ENCODE results near the gene RAB4B. TPM values are rescaled to one million over a fixed set of nuclear protein-coding genes. Genes with fewer than 3 reads are reported as not detected.

The RAB4B gene
- total and polyA plus RNA-seq, 2 of the 13 experiments (the other 11 are each of a cell fraction or from before 2014, with no cell fraction given) = 3.3 to 5.4 TPM

DNA sequence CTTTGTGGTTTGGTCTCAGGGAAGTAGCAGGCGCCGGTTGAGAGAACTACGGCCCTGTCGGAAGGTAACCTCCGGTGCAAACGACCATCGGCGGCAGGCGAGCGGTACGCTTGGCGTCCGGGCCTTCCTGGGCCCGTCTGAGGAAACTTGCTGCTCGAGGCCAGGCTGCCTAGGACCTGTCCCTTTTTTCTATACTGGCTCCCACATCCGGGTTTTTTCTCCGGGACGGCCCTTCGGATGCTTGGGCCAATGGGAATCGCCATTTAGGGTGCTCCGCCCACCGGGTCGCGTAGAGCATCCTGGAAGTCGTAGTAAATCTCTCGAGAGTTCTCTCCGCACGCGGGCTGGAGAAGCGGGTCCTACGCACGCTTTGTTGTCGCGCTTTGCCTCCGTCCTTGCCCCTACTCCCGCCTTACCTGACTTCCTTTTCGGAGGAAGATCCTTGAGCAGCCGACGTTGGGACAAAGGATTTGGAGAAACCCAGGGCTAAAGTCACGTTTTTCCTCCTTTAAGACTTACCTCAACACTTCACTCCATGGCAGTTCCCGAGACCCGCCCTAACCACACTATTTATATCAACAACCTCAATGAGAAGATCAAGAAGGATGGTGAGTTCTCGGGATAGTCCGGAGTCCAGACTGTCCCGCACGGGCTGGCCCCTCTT lies 27.0 kb upstream of the RAB4B start, which contains the start of gene SNRPA:
Gene SNRPA, plus strand, starts transcription at position 330 of the 664 bp plus-strand sequence. Its CDS starts 206 bp downstream, at position 536.
- H3K27me3 ChIP-seq (ENCODE audit: control insufficient read depth in 1 of 2, insufficient read depth in 2 of 2, low read length in 2 of 2) = no peaks in the 10 kb centered on the region; a peak in 1 of 5 replicates
- peaks cover 68% of the 10 kb centered on the region for H3K4me1 ChIP-seq (ENCODE audit: insufficient read depth, low read length)
- DNase-seq (ENCODE audit: low spot score) (peak; percentile 97), ATAC-seq (peak; percentile 85), FAIRE-seq (no peak)
- CTCF ChIA-PET (ENCODE audit: low intra/inter-chr PET ratio, low total read pairs) = no interaction called here
- intact Hi-C loops (cut with micrococcal nuclease; ENCODE audit: unreplicated experiment) = loop anchor here (1.0 to 2.0 kb wide), 2 partner anchors 32 to 47 kb away; no protein-coding TSS in a partner anchor
- H3K27ac ChIP-seq (ENCODE audit: extremely low read length, insufficient read depth, low read length) = peak within 1 kb of the TSS; percentile 95
- H3K4me2 ChIP-seq (ENCODE audit: low read depth, low read length) = peak within 1 kb of the TSS; percentile 99
- no peak within 1 kb of the TSS for H2AFZ ChIP-seq (ENCODE audit: low read length)
- H3K4me3 ChIP-seq (replicated peaks in 1 of 3; ENCODE audit: insufficient read depth in 1 of 3, low read depth in 2 of 3, low read length in 3 of 3) = peak within 1 kb of the TSS; percentile 73 to 89 (median 74)
- under 1% methylated on average over 19 of the region's 46 CpGs for WGBS (ENCODE audit: low lambda C conversion rate)
- no peaks in the 10 kb centered on the region for H3K9me3 ChIP-seq (ENCODE audit: low read length)
- H3K9ac ChIP-seq (ENCODE audit: insufficient read depth, low read depth, low read length) = peak within 1 kb of the TSS; percentile 96
- peaks cover 55% of the 10 kb centered on the region for H3K79me2 ChIP-seq (ENCODE audit: insufficient read depth, low read length)
- peaks cover 22% of the 10 kb centered on the region for H4K20me1 ChIP-seq (ENCODE audit: insufficient read depth, low read length)
- POLR2A ChIA-PET = interaction anchor here (0.7 to 7.8 kb wide), 30 partner anchors 9 to 1531 kb away, joined by 3 to 90 read pairs (median 5); partner anchors contain the start of genes COQ8B, EGLN2, ITPKC and MIA
- peaks cover under 1 to 8% of the 10 kb centered on the region in 2 experiments; a peak in 4 of 5 replicates for H3K36me3 ChIP-seq (replicated peaks in 1 of 2; ENCODE audit: control insufficient read depth in 1 of 2, insufficient read depth in 2 of 2, low read length in 2 of 2)
- in situ Hi-C loops (cut with HindIII; ENCODE audit: extremely low pct_ligation_motif_present, low pct_unique_long_range_greater_than_20kb) = loop anchor here (5.0 kb wide), 2 partner anchors 34 to 56 kb away; partner anchors contain the start of genes COQ8B and ITPKC
- BruUV-seq (replicated peaks) = no TSS peak
- TF ChIP-seq, protein P1, sequence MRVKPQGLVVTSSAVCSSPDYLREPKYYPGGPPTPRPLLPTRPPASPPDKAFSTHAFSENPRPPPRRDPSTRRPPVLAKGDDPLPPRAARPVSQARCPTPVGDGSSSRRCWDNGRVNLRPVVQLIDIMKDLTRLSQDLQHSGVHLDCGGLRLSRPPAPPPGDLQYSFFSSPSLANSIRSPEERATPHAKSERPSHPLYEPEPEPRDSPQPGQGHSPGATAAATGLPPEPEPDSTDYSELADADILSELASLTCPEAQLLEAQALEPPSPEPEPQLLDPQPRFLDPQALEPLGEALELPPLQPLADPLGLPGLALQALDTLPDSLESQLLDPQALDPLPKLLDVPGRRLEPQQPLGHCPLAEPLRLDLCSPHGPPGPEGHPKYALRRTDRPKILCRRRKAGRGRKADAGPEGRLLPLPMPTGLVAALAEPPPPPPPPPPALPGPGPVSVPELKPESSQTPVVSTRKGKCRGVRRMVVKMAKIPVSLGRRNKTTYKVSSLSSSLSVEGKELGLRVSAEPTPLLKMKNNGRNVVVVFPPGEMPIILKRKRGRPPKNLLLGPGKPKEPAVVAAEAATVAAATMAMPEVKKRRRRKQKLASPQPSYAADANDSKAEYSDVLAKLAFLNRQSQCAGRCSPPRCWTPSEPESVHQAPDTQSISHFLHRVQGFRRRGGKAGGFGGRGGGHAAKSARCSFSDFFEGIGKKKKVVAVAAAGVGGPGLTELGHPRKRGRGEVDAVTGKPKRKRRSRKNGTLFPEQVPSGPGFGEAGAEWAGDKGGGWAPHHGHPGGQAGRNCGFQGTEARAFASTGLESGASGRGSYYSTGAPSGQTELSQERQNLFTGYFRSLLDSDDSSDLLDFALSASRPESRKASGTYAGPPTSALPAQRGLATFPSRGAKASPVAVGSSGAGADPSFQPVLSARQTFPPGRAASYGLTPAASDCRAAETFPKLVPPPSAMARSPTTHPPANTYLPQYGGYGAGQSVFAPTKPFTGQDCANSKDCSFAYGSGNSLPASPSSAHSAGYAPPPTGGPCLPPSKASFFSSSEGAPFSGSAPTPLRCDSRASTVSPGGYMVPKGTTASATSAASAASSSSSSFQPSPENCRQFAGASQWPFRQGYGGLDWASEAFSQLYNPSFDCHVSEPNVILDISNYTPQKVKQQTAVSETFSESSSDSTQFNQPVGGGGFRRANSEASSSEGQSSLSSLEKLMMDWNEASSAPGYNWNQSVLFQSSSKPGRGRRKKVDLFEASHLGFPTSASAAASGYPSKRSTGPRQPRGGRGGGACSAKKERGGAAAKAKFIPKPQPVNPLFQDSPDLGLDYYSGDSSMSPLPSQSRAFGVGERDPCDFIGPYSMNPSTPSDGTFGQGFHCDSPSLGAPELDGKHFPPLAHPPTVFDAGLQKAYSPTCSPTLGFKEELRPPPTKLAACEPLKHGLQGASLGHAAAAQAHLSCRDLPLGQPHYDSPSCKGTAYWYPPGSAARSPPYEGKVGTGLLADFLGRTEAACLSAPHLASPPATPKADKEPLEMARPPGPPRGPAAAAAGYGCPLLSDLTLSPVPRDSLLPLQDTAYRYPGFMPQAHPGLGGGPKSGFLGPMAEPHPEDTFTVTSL (CRISPR knock-in tag; IDR thresholded peaks at IDR 0.05; ENCODE audit: borderline replicate concordance) = no peak
- TF ChIP-seq ZNF260 (CRISPR knock-in tag; IDR thresholded peaks at IDR 0.05; ENCODE audit: borderline replicate concordance, low read depth) = no peak
- TF ChIP-seq AHR (CRISPR knock-in tag; IDR thresholded peaks at IDR 0.05) = peak; percentile 40; the same call in 1 of the 2 replicates
- TF ChIP-seq AGO2 (optimal IDR thresholded peaks at IDR 0.05; ENCODE audit: low read depth, low read length) = peak; percentile 47
- TF ChIP-seq SNRNP70 (IDR thresholded peaks at IDR 0.05; ENCODE audit: low read depth, low read length) = no peak
- no peak for TF ChIP-seq KLF13 (CRISPR knock-in tag; IDR thresholded peaks at IDR 0.05)
- TF ChIP-seq SALL1 (CRISPR knock-in tag; IDR thresholded peaks at IDR 0.05) = no peak; the same call in 1 of the 2 replicates
- TF ChIP-seq, protein P2, sequence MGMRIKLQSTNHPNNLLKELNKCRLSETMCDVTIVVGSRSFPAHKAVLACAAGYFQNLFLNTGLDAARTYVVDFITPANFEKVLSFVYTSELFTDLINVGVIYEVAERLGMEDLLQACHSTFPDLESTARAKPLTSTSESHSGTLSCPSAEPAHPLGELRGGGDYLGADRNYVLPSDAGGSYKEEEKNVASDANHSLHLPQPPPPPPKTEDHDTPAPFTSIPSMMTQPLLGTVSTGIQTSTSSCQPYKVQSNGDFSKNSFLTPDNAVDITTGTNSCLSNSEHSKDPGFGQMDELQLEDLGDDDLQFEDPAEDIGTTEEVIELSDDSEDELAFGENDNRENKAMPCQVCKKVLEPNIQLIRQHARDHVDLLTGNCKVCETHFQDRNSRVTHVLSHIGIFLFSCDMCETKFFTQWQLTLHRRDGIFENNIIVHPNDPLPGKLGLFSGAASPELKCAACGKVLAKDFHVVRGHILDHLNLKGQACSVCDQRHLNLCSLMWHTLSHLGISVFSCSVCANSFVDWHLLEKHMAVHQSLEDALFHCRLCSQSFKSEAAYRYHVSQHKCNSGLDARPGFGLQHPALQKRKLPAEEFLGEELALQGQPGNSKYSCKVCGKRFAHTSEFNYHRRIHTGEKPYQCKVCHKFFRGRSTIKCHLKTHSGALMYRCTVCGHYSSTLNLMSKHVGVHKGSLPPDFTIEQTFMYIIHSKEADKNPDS (CRISPR knock-in tag; IDR thresholded peaks at IDR 0.05) = no peak
- TF ChIP-seq RORA (CRISPR knock-in tag; IDR thresholded peaks at IDR 0.05) = no peak
- TF ChIP-seq ZNF350 (CRISPR knock-in tag; IDR thresholded peaks at IDR 0.05; ENCODE audit: borderline replicate concordance, low read depth) = peak; percentile 34; the same call in 1 of the 2 replicates
- TF ChIP-seq ZFP1 (CRISPR knock-in tag; IDR thresholded peaks at IDR 0.05) = no peak
- TF ChIP-seq ZNF468 (CRISPR knock-in tag; IDR thresholded peaks at IDR 0.05) = no peak
- peak; percentile 42 for TF ChIP-seq YY1 (IDR thresholded peaks at IDR 0.05; ENCODE audit: insufficient read depth, insufficient replicate concordance, low read depth, low read length)
- TF ChIP-seq, protein P3, sequence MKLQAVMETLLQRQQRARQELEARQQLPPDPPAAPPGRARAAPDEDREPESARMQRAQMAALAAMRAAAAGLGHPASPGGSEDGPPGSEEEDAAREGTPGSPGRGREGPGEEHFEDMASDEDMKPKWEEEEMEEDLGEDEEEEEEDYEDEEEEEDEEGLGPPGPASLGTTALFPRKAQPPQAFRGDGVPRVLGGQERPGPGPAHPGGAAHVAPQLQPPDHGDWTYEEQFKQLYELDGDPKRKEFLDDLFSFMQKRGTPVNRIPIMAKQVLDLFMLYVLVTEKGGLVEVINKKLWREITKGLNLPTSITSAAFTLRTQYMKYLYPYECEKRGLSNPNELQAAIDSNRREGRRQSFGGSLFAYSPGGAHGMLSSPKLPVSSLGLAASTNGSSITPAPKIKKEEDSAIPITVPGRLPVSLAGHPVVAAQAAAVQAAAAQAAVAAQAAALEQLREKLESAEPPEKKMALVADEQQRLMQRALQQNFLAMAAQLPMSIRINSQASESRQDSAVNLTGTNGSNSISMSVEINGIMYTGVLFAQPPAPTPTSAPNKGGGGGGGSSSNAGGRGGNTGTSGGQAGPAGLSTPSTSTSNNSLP (IDR thresholded peaks at IDR 0.05; ENCODE audit: low read depth, low read length) = no peak
